AG08396 (cell line): Measurements from ENCODE around the gene IL32.

ENCODE experiments used
- DNase-seq: peaks from one replicate; pipeline ENCODE4 v3.0.0; 2012; ENCODE audit warnings: low spot score, mixed read lengths

The IL32 gene, protein sequence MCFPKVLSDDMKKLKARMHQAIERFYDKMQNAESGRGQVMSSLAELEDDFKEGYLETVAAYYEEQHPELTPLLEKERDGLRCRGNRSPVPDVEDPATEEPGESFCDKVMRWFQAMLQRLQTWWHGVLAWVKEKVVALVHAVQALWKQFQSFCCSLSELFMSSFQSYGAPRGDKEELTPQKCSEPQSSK

DNA sequence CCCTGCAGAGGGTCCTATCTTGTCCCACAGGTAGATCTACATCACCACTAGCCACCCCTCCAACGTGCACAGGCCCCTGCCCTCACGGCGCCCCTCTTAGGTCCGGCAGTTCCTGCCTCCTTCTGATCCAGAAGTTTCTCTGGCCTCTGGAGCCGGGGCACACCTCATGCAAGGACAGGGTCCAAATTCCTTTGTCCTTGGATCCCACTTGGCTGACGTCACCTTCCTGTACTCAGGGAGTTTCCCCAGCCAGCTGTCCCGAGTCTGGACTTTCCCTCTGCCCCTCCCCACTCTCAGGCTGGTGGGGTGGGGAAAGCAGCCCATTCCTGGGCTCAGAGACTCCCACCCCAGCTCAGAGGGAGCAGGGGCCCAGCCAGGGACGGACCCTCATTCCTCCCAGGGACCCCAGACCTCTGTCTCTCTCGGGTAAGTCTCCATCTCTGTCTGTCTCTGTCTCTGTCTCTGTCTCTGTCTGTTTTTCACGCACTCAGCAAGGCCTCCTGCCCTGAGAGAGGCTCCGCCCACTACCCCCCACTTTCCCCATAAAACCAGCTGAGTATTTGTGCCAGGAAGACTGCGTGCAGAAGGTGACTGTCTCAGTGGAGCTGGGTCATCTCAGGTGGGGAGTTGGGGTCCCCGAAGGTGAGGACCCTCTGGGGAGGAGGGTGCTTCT is at the start of gene IL32:
Gene IL32, plus strand, starts transcription at position 572 of the 673 bp plus-strand sequence. CDS start 172 bp downstream, outside the sequence.
- peak; percentile 89 for DNase-seq

DNA sequence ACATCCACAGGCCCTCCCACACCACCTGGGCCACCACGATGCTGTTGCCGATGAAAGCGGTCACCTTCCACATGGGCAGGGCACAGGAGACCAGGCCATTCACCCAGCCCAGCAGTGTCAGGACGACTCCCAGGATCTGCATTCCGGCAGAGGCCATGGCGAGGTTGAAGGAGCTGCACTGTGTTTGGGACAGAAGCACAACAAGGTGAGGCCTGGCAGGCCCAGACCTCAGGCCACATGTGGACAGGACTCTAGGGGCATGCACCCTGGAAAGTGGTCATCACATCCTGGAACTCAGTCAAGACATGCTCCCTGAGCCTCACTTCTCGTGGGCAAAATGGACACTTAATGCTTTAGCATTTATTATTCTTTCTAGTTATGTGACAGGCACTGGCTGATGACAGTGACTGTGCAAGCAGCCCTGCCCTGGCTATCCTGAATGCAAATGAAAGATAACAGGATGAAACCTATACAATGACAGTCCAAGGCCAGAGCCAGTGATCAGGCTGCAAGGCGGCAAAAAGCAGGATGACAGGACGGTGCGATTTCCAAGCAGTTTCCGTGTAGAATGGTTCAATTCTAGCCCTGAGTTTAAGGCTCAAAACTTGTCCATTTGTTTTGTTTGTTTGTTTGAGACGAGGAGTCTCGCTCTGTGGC is 49.4 kb upstream of the IL32 start:
- DNase-seq: no peak

DNA sequence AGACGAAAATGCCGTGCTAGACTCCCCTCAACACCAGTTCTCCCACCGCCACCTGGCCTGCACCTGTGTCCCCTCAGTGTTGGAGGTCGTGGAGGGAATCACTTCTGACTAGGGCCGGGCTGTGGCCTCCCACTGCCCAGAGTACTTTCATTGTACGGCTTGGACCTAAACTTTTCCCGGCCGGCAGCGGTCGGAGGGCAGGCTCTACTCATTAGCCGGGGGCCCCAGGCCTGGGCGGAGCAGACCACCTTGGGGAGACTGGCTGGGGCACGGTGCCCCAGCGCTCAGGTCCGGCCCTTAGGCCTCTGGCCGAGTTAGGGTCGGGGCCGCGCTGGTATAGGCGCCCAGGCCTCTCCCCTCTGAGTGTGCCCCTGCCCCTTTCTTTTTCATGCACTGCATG is 48.1 kb upstream of the IL32 start:
- DNase-seq: no peak

DNA sequence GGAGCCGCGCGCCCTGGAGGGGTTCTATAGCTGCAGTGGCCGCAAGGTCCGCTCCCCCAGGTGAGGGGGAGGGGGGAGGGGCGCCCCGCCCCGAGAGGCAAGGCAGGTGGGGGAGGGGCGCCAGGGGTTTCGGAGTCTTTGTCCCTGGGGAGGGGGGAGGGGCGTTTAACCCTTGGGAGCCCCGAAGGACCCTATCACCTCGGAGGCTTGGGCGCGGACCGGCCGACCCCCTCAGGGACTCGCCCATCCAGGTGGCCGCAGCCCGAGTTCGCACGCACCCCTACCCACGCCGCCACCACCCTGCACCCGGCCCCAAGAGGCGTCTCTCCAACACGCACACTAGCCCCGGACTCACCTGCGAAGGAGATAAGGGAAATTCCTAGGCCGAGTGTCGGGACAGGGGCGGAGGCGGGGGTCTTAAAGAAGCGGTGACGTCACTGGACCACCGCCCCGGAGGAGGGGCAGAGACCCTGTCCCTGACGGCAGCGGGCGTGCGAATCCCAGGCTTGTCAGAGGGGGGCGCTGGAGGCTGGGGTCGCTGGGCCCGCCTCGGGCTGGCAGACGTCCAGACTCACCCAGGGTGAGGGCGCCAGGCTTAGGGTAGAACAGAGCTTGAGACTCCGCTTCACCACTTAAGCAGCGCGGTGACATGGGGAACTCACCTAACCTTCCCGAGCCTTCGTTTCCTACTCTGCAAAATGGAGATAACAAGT is 47.5 kb upstream of the IL32 start, which contains the start of gene CLDN6:
Gene CLDN6, minus strand, starts transcription at position 390 of the 713 bp plus-strand sequence. CDS start 2,162 bp downstream, outside the sequence.
- no peak for DNase-seq

DNA sequence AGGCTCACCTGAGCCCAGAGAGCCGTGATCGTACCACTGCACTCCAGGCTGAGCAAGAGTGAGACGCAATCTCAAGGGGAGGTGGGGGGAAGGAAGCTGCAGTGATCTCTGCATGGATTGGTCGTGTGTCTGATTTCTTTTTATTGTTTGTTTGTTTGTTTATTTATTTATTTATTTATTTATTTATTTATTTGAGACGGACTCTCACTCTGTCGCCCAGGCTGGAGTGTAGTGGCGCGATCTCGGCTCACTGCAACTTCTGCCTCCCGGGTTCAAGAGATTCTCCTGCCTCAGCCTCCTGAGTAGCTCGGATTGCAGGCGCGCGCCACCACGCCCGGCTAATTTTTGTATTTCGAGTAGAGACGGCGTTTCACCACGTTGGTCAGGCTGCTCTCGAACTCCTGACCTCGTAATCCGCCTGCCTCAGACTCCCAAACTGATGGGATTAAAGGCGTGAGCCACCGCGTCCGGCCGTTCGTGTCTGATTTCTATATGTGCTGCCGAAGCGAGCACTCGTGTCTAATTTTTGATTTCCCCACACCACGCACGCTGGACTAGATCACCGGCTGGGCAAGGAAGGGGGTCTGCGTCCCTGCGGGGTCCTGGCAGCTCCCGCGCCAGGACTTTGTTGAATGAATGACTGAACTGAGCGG is 45.7 kb upstream of the IL32 start:
- no peak for DNase-seq

DNA sequence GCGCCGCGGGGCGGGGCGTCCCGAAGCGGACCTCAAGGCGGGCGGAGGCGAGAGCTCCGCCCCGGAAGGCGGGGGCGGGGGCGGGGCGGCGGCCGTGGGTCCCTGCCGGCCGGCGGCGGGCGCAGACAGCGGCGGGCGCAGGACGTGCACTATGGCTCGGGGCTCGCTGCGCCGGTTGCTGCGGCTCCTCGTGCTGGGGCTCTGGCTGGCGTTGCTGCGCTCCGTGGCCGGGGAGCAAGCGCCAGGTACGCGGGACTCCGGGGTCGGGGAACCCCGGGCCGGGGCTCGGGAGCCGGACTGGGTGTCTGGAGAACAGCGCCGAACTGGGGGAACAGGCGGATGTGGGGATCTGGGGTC is 45.2 kb upstream of the IL32 start, which contains the start of gene TNFRSF12A:
Gene TNFRSF12A, plus strand, starts transcription at position 122 of the 357 bp plus-strand sequence. Its CDS starts 30 bp downstream, at position 152.
- peak; percentile 95 for DNase-seq

DNA sequence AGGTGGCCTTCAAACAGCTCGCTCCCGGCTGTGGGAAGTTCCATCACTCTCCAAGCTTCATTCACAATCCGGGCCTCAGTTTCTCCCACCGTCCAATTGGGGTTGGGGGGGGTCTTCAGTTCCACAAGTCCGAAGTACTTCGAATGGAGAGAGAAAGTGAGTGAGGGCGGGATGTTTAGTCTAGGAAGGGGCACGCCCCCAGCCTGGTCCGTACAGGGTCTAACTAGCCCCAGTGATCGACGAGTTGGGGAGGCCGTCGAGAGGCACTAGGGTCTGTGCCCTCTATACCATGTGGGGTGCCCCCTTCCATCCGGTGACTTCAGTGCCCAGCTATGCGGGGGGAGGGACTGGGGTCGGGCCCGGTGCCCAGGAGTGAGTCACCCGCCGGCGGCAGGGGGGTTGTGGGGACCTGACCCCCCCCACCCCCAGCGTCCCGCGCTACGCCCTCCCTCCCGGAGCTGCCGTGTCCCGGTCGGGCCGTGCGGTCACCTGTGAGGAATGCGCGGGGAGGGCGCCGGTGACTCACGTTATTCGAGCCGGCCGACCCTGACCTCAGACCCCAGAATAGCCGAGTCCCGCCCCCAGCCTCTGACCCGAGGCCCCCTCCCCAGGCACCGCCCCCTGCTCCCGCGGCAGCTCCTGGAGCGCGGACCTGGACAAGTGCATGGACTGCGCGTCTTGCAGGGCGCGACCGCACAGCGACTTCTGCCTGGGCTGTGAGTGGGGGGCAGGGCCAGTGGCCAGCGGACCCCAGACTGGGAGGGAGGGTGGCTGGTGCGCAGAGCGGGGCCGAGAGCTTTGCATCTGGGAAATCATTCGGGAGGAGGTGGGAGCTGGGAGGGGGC is 44.6 kb upstream of the IL32 start:
- peak; percentile 94 for DNase-seq

DNA sequence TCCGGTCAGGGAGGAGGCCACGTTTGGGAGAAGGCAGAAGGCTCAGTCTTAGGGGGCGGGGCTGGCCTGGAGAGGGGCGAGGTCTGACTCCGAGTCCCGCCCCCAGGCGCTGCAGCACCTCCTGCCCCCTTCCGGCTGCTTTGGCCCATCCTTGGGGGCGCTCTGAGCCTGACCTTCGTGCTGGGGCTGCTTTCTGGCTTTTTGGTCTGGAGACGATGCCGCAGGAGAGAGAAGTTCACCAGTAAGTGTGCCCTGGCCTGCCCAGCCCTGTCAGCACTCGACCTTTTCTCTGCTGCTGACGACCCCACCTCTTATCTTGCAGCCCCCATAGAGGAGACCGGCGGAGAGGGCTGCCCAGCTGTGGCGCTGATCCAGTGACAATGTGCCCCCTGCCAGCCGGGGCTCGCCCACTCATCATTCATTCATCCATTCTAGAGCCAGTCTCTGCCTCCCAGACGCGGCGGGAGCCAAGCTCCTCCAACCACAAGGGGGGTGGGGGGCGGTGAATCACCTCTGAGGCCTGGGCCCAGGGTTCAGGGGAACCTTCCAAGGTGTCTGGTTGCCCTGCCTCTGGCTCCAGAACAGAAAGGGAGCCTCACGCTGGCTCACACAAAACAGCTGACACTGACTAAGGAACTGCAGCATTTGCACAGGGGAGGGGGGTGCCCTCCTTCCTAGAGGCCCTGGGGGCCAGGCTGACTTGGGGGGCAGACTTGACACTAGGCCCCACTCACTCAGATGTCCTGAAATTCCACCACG is 43.8 kb upstream of the IL32 start:
- DNase-seq: peak; percentile 88

DNA sequence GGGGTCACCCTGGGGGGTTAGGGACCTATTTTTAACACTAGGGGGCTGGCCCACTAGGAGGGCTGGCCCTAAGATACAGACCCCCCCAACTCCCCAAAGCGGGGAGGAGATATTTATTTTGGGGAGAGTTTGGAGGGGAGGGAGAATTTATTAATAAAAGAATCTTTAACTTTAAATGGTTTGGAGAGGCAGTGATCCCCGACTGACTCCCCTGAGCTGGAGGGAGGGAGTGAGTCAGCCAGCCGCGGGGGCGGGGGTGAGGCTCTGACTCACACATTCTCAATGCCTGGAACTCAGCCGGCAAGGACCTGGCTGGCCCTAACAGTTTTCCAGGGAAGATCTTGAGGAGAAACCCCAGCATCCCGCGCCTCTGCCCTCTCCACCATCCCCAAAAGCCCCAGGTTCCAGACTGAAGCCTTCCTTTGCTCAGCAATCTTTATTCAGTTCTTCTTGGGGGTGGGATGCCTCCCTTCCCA is 43.2 kb upstream of the IL32 start:
- DNase-seq: peak; percentile 92

DNA sequence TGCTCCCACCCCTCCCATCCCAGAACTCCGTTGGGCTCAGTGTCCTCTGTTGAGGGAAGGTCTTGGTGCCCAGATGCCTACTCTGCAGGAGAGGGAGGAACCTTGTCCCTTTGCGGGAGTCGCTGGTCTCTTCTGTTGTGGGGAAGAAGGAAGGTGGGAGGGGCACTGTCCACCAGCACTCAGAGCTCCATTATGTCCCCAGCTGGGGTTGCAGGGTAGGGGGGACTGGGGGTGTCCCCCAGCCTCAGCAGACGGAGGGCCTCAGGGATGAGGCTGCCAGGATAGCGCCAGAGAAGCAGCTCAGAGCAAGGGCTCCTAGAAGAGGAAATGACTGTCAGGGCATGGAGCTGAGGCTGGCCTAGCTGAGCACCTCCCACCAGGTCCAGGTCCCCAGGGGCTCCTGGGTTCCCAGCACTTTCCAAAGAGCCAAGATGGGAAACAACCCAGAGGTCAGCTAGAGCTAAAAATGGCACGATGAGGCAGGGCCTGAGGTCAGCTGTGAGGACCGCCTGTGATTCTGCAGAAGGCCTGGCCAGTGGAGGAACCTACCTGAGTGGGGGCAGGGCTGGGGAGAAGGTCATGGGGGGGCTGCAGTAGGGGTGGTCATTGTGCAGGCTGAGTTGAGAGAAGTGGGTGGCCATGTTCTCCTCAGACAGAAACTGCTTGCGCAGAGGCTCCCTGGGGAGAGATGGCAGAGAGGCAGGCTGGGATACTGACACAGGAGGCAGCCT is 42.6 kb upstream of the IL32 start:
- DNase-seq: no peak

DNA sequence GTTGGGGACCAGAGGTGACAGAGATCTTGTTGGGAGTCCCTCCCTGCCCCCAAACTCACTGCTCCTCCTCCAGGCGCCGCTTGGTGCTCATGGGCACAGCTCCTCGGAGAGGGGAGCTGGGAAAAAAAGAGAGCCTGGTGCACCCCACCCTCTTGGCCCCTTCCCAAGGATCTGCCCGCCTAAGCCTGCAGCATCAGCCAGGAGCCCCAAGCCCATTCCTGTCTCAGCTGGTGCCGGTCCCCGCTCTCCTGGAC is 42.1 kb upstream of the IL32 start:
- DNase-seq: peak; percentile 66

DNA sequence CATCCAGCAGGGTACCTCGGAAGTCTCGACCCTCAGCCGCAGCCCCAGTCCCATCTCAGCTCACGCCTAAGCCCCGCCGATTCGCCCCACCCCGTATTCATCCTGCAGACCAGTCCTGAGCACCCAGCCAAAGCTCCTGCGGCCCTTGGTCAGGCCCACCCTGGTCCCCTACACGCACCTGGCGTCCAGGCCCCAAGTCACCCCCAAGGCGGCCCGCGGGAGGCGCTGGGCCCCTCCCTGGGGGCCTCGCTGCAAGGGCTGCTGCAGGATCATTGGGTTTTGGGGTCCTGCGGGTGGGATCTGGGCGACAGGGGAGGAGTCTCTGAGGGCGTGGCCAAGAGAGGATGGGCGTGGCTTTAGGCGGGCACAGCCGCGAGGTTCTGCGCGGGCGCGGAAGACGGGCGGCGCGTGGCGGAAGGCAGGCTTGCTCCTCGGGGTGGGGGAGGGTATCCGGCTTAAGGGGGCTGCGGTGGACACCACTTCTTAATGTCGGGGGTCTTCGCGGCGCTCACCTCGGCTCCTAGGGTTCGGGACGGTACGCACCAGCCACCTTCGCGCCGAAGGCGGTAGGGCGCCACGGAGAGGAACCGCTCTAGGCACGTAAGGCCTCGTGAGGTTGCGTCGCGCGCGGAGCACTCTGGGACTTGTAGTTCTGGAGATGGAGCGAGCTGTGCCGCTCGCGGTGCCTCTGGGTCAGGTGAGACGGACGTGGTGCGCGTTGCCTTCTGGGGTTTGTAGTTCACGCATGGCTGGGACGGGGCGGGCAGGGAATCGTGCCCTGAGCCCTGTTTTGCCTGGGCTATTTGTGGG is 41.6 kb upstream of the IL32 start, which contains the start of the genes HCFC1R1 and THOC6:
Gene HCFC1R1, minus strand, starts transcription at position 274 of the 810 bp plus-strand sequence. Its CDS starts 1 bp downstream, at position 273.
Gene THOC6, plus strand, starts transcription at position 367 of the 810 bp plus-strand sequence. Its CDS starts 292 bp downstream, at position 659.
- peak; percentile 87 for DNase-seq

DNA sequence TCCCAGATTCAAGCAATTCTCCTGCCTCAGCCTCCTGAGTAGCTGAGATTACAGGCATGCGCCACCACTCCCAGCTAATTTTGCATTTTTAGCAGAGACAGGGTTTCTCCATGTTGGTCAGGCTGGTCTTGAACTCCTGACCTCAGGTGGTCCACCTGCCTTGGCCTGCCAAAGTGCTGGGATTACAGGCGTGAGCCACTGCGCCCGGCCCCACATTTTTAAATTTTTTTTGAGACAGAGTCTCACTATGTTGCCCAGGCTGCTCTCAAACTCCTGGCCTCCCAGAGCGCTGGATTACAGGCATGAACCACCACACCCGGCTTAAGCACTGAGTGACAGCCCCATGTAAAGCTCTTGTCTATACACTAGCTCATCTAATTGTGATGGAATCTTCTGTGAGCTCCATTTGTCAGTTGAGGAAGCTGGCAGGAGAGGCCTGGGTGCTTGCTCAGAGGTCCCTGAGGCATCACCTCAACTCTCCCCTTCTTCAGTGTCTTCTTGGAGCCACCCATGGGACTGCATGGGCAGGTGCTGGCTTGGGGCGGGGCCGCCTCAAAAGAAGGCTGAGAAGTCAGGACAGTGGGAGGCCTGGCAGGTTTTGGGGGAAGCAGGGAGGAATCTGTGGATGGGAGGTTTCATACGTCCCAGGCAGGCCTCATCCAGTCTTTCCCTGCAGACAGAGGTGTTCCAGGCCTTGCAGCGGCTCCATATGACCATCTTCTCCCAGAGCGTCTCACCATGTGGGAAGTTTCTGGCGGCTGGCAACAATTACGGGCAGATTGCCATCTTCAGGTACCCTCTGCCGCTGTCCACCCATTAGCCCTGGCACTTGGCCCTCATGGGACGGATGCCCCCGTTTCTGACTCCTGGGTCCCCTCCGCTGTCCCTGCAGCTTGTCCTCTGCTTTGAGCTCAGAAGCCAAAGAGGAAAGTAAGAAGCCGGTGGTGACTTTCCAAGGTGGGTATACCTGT is 40.1 kb upstream of the IL32 start:
- no peak for DNase-seq

DNA sequence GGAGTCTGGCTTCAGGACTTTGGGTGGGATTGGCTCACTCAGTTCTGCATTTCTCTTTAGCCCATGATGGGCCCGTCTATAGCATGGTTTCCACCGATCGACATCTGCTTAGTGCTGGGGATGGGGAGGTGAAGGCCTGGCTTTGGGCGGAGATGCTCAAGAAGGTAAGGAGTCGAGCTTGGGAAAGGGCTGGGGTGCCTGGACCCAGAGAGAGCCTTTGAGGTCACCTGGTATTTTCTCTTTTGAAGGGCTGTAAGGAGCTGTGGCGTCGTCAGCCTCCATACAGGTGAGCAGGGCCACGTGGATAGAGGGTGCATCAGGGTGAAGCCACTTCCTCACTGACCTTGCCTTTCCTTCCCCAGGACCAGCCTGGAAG is 39.4 kb upstream of the IL32 start:
- DNase-seq: no peak

DNA sequence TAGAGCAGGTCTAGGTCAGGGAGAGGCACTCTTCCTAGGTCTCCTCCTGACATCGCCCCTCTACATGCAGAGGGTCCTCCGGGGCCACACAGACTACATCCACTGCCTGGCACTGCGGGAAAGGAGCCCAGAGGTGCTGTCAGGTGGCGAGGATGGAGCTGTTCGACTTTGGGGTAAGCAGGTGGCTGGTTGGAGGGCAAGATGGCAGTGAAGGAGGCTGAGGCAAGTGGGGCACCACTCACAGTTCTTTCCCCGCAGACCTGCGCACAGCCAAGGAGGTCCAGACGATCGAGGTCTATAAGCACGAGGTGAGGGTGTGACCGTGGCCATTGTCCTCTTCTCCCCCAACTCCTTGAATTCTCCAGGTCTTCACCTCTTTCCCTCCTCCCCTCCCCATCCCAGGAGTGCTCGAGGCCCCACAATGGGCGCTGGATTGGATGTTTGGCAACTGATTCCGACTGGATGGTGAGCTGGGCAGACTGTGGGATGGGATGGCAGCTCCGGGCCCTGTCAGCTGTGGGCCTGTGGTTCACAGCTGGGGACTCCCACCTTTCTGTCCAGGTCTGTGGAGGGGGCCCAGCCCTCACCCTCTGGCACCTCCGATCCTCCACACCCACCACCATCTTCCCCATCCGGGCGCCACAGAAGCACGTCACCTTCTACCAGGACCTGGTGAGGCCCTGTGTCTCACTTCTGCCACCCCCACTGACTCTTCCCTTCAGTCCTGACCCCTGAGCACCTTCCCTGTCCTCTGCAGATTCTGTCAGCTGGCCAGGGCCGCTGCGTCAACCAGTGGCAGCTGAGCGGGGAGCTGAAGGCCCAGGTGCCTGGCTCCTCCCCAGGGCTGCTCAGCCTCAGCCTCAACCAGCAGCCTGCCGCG is 38.6 kb upstream of the IL32 start:
- no peak for DNase-seq

DNA sequence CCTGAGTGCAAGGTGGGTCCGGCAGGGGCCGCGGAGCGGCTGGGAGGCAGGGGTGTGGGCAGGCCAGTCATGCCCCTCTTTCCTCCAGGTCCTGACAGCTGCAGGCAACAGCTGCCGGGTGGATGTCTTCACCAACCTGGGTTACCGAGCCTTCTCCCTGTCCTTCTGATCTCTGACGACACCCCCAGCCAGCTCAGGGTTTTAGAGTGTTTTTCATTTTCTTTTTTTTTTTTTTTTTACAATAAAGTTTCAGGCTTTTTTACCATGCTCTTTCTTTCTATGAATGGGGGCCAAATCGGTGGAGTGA is 38.0 kb upstream of the IL32 start:
- DNase-seq: no peak
